ENCODE data around the gene GDF10. TPM values are rescaled to one million over a fixed set of nuclear protein-coding genes. Genes with fewer than 3 reads are reported as not detected.

Gene GDF10
- total RNA-seq, 6 experiments from 2014 or later, result not detected

DNA sequence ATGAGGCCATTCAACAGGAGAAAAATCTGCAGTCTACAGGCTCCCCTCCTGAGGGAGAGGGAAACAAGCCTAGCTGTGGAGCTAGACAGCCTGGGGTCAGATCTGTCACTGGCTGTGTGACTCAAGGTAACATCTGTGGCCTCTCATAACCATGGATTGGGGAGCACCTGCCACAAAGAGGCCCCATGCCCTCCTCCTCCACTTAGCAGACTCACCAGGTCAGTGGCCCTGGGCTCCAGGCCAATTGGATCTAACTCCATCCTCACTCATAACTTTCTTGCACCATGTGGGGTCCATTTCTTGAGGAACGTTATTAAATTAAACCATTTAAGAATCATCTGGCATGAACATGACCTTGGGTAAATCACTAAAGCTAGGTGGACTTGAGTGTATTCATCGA lies 1.8 kb downstream of the GDF10 start:
- ATAC-seq (no peak), DNase-seq (peak in 1 of 3 donors; percentile 24)
- no peak overlapping the region for H3K27ac ChIP-seq
- H3K4me1 ChIP-seq, result peaks cover 0 to 11% (median 0%) of the 10 kb centered on the region in 4 donors
- peaks cover 0 to 7% of the 10 kb centered on the region in 2 donors for H3K27me3 ChIP-seq
- no peaks in the 10 kb centered on the region for H3K36me3 ChIP-seq
- WGBS (ENCODE audit: insufficient coverage, low coverage, low lambda C conversion rate, missing lambda C conversion rate), result 83% methylated on average over 2 of the region's 2 CpGs
- TF ChIP-seq POLR2A (IDR thresholded peaks at IDR 0.05) (no peak), CTCF (IDR thresholded peaks at IDR 0.05) (no peak)
- intact Hi-C loops (cut with DNase I), result no loop called here
- no peaks in the 10 kb centered on the region for H3K9me3 ChIP-seq
- no peak overlapping the region for H3K4me3 ChIP-seq

DNA sequence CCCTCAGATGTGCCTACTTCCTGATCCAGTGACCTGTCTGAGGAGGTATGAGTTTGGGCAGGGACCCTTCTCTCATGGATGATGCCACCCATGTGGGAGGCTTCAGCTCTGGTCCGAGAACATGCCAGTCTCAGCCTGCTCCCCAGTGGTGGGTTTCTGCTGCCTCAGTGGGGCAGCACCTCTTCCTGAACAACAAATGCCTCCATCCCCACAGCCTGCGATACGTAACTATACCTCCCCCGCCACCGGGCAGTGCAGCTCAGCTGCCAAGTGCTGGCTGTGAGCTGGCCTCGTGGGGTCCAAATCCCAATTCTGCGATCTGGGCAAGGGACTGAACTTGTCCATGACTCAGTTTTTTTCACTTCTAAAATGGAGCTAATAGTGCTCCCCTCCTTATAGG lies 3.1 kb downstream of the GDF10 start:
- ATAC-seq (no peak), DNase-seq (no peak)
- intact Hi-C loops (cut with DNase I), result no loop called here
- Histone ChIP-seq H3K9me3 (no peaks in the 10 kb centered on the region), H3K27me3 (peaks cover 0 to 7% of the 10 kb centered on the region in 2 donors), H3K4me1 (peaks cover 0 to 11% (median 0%) of the 10 kb centered on the region in 4 donors), H3K4me3 (no peak overlapping the region), H3K36me3 (no peaks in the 10 kb centered on the region), H3K27ac (no peak overlapping the region)
- no peak for TF ChIP-seq POLR2A (IDR thresholded peaks at IDR 0.05)
- WGBS (ENCODE audit: insufficient coverage, low coverage, low lambda C conversion rate, missing lambda C conversion rate), result 80% methylated on average over 1 of the region's 7 CpGs

DNA sequence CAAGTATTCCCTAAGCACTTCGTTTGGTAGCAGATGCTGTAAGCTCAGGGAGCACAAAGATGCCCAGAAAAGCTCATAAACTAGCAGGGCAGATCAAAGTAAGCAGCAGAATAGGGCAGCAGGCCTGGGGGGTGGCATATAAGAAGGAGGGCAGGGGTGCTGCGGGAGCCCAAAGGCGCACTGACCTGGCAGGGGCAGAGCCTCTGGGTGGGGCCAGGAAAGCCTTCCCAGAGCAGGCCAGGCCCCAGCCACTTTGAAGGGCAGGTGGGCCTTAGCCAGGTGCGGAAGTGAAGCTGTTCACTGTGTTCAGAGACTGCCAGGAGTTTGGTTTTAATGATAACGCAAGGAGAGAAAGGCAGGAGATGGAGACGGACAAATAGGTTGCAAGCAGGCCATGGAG lies 3.9 kb downstream of the GDF10 start:
- no peak overlapping the region for H3K27ac ChIP-seq

DNA sequence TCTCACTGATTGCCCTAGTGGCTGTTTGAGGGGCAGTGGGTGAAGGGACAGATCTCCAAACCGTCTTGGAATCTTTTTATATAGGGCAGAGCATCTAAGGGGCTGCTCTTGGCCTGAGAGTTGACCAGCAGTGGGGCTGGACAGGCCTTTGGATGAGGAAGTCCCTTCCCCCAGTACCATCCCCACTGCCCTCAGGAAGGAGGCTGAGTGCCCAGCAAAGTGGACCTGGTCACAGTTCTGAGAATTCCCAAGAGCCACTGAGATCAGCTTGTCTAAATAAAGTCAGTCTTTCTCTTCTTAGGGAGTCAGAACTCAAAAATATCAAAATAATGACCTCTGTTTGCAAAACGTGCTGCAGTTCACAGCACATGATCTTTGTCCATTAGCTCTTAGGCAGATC lies 5.6 kb downstream of the GDF10 start:
- intact Hi-C loops (cut with DNase I), result no loop called here
- Histone ChIP-seq H3K9me3 (no peaks in the 10 kb centered on the region), H3K36me3 (no peaks in the 10 kb centered on the region), H3K27ac (no peak overlapping the region), H3K4me3 (no peak overlapping the region), H3K4me1 (peaks cover 0 to 1% (median 0%) of the 10 kb centered on the region in 4 donors), H3K27me3 (no peaks in the 10 kb centered on the region)
- WGBS (ENCODE audit: insufficient coverage, low coverage, low lambda C conversion rate, missing lambda C conversion rate), result 30% methylated on average over 1 of the region's 2 CpGs
- peak in 1 of 3 donors; percentile 20 for DNase-seq
- TF ChIP-seq CTCF (IDR thresholded peaks at IDR 0.05), result no peak
- TF ChIP-seq POLR2A (IDR thresholded peaks at IDR 0.05), result no peak
- no peak for ATAC-seq

More for the DNA sequence above, 3.9 kb downstream of the GDF10 start:
- DNase-seq (peak in 1 of 3 donors; percentile 19), ATAC-seq (no peak)
- peaks cover 0 to 7% of the 10 kb centered on the region in 2 donors for H3K27me3 ChIP-seq
- TF ChIP-seq POLR2A (IDR thresholded peaks at IDR 0.05), result no peak
- no peak for TF ChIP-seq CTCF (IDR thresholded peaks at IDR 0.05)
- H3K4me3 ChIP-seq, result no peak overlapping the region
- 74% methylated on average over 4 of the region's 6 CpGs for WGBS (ENCODE audit: insufficient coverage, low coverage, low lambda C conversion rate, missing lambda C conversion rate)
- intact Hi-C loops (cut with DNase I), result no loop called here
- H3K9me3 ChIP-seq, result no peaks in the 10 kb centered on the region
- H3K4me1 ChIP-seq, result peaks cover 0 to 11% (median 0%) of the 10 kb centered on the region in 4 donors
- H3K36me3 ChIP-seq, result no peaks in the 10 kb centered on the region

- intact Hi-C loops (cut with DNase I), result no loop called here
- H3K4me3 ChIP-seq, result no peak overlapping the region
- no peaks in the 10 kb centered on the region for H3K9me3 ChIP-seq
- ATAC-seq (no peak), DNase-seq (peak in 1 of 3 donors; percentile 11)
- no peaks in the 10 kb centered on the region for H3K36me3 ChIP-seq
- no peaks in the 10 kb centered on the region for H3K4me1 ChIP-seq
- H3K27ac ChIP-seq, result no peak overlapping the region
- H3K27me3 ChIP-seq, result no peaks in the 10 kb centered on the region
- TF ChIP-seq POLR2A (IDR thresholded peaks at IDR 0.05) (no peak), CTCF (IDR thresholded peaks at IDR 0.05) (no peak)
- WGBS (ENCODE audit: insufficient coverage, low coverage, low lambda C conversion rate, missing lambda C conversion rate), result 42% methylated on average over 7 of the region's 10 CpGs
Measured at GRCh38 chr10:47306387-47307210, 6.6 kb downstream of the GDF10 start.
